Measurements from ENCODE around the gene BLOC1S5. TPM values are rescaled to one million over a fixed set of nuclear protein-coding genes. Genes with fewer than 3 reads are reported as not detected.

BLOC1S5 gene
- total and polyA plus RNA-seq, 2 donors (not counting 3 experiments of a cell fraction or from before 2014, with no cell fraction given), result 3.9 to 19.1 TPM

DNA sequence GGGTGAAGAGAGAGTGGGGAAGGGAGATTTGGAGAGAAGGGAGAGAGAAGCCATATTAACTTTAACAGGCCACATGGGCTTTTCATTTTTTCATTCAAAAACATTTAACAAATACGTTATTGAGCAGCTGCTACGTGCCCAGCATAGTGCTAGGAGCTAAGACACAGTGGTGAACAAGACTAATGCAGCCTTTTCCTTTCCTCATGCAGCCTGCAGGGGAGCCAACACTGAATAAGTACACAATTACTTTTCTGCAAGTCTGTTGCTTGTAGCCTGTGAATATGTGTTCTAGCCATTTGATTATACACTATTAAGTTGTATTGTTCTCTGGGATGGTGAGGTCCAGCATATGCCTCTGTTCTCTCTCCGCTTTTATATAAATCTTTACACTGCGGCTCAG is 1.9 kb upstream of the BLOC1S5 start:
- H3K36me3 ChIP-seq (ENCODE audit: control insufficient read depth in 2 of 2, extremely low read depth in 1 of 2, insufficient read depth in 2 of 2, low read length in 2 of 2), result peaks cover 0 to 4% of the 10 kb centered on the region in 2 experiments
- no peak for FAIRE-seq
- no peak overlapping the region for H3K27ac ChIP-seq (ENCODE audit: insufficient read depth, low read depth, low read length)
- no peak for DNase-seq (ENCODE audit: low read depth, low spot score)
- ChIA-PET CTCF (interaction anchor here (0.8 to 1.2 kb wide), 2 partner anchors 14 to 153 kb away, joined by 3 to 6 read pairs; no protein-coding TSS in a partner anchor), POLR2A (no interaction called here)
- H2AFZ ChIP-seq (ENCODE audit: low read depth, low read length), result no peak overlapping the region
- no peaks in the 10 kb centered on the region for H3K9me1 ChIP-seq (replicated peaks; ENCODE audit: control insufficient read depth, extremely low read depth, insufficient read depth, low read length)
- no peak overlapping the region for H3K4me3 ChIP-seq (replicated peaks in 1 of 3; ENCODE audit: insufficient read depth in 1 of 3, low read depth in 1 of 3, low read length in 3 of 3)
- BruUV-seq (replicated peaks), result no TSS peak
- TF ChIP-seq, protein P1, sequence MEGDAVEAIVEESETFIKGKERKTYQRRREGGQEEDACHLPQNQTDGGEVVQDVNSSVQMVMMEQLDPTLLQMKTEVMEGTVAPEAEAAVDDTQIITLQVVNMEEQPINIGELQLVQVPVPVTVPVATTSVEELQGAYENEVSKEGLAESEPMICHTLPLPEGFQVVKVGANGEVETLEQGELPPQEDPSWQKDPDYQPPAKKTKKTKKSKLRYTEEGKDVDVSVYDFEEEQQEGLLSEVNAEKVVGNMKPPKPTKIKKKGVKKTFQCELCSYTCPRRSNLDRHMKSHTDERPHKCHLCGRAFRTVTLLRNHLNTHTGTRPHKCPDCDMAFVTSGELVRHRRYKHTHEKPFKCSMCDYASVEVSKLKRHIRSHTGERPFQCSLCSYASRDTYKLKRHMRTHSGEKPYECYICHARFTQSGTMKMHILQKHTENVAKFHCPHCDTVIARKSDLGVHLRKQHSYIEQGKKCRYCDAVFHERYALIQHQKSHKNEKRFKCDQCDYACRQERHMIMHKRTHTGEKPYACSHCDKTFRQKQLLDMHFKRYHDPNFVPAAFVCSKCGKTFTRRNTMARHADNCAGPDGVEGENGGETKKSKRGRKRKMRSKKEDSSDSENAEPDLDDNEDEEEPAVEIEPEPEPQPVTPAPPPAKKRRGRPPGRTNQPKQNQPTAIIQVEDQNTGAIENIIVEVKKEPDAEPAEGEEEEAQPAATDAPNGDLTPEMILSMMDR (IDR thresholded peaks at IDR 0.05; ENCODE audit: extremely low read depth in 1 of 2, insufficient read depth in 1 of 2, low read depth in 1 of 2, low read length in 2 of 2), result no peak
- no peak for TF ChIP-seq GATA2 (IDR thresholded peaks at IDR 0.05; ENCODE audit: insufficient read depth, insufficient read length, low read depth, low read length)
- no peak for TF ChIP-seq POLR2AphosphoS5 (IDR thresholded peaks at IDR 0.05; ENCODE audit: insufficient read depth, low read depth, low read length)
- no peak for TF ChIP-seq MAX (IDR thresholded peaks at IDR 0.05; ENCODE audit: insufficient read depth, insufficient read length)
- no peak for TF ChIP-seq POLR2A (IDR thresholded peaks at IDR 0.05; ENCODE audit: low read depth, low read length)
- TF ChIP-seq FOS (IDR thresholded peaks at IDR 0.05; ENCODE audit: borderline replicate concordance, insufficient read depth, low read length), result no peak
- TF ChIP-seq EZH2 (IDR thresholded peaks at IDR 0.05; ENCODE audit: borderline replicate concordance, low read depth, low read length, severe bottlenecking), result no peak
- TF ChIP-seq MYC (IDR thresholded peaks at IDR 0.05; ENCODE audit: low read depth, low read length), result no peak
- no peak for TF ChIP-seq JUN (IDR thresholded peaks at IDR 0.05; ENCODE audit: borderline replicate concordance, insufficient read depth, insufficient read length, low read depth)
- intact Hi-C loops (cut with micrococcal nuclease) (loop anchor here (1.0 to 10.0 kb wide), 2 partner anchors 146 to 671 kb away; no protein-coding TSS in a partner anchor), dilution Hi-C loops (cut with MboI; ENCODE audit: extremely low pct_ligation_motif_present, low sequenced_read_pairs) (no loop called here)
- no peak overlapping the region for H3K4me2 ChIP-seq (ENCODE audit: insufficient read depth, low read length)
- peaks cover 17% of the 10 kb centered on the region for H3K4me1 ChIP-seq (ENCODE audit: control insufficient read depth, extremely low read depth, insufficient read depth, low read length)
- no peaks in the 10 kb centered on the region for H3K9me3 ChIP-seq (replicated peaks; ENCODE audit: control insufficient read depth, insufficient read depth, low read length)
- no peak overlapping the region for H3K9ac ChIP-seq (replicated peaks; ENCODE audit: extremely low read depth, insufficient read depth, low read length)
- peaks cover 10% of the 10 kb centered on the region for H3K79me2 ChIP-seq (ENCODE audit: control insufficient read depth, insufficient read depth, low read length)
- H4K20me1 ChIP-seq (replicated peaks; ENCODE audit: control insufficient read depth, extremely low read depth, insufficient read depth, low read length), result no peaks in the 10 kb centered on the region
- no peaks in the 10 kb centered on the region for H3K27me3 ChIP-seq (ENCODE audit: control insufficient read depth in 2 of 2, insufficient read depth in 2 of 2, low read length in 2 of 2)

All from endothelial cell of umbilical vein (primary cell).